DOHH2 (cell line): Measurements from ENCODE around the gene PUM2.

Experiments
- H3F3A ChIP-seq: fragments of 200-600 bp; sonication (generic), shearing (Covaris generic); 2 replicates; pipeline ENCODE4 v1.6.0; 2016; ENCODE audit warnings: antibody characterized with exemption, mild to moderate bottlenecking; ENCODE audit not compliant: control insufficient read depth, insufficient read depth
- H3K27ac ChIP-seq: fragments of 200-600 bp; sonication (generic); 2 replicates; pipeline ENCODE4 v1.5.1; 2014; ENCODE audit warnings: low read depth, mild to moderate bottlenecking, low read length, moderate library complexity
- H3K27me3 ChIP-seq: fragments of 200-600 bp; sonication (generic); 2 replicates; pipeline ENCODE4 v1.6.1; 2014; ENCODE audit warnings: mild to moderate bottlenecking, low read length, mixed read lengths; ENCODE audit not compliant: control insufficient read depth
- H3K36me3 ChIP-seq: fragments of 200-600 bp; sonication (generic); 2 replicates; pipeline ENCODE4 v1.6.1; 2014; ENCODE audit warnings: mild to moderate bottlenecking, low read length, moderate library complexity, mixed read lengths; ENCODE audit not compliant: control insufficient read depth
- H3K4me1 ChIP-seq: fragments of 200-600 bp; sonication (generic); 2 replicates; pipeline ENCODE4 v1.6.1; 2014; ENCODE audit warnings: mild to moderate bottlenecking, low read length, mixed read lengths; ENCODE audit not compliant: control insufficient read depth
- H3K4me2 ChIP-seq: fragments of 200-600 bp; sonication (generic); 2 replicates; pipeline ENCODE4 v1.6.0; 2014; ENCODE audit warnings: mild to moderate bottlenecking, low read length, moderate library complexity
- H3K4me3 ChIP-seq: fragments of 200-600 bp; sonication (generic); 2 replicates; pipeline ENCODE4 v1.5.1; 2014; ENCODE audit warnings: mild to moderate bottlenecking, low read length, mixed read lengths
- H3K79me2 ChIP-seq: fragments of 200-600 bp; sonication (generic); 2 replicates; pipeline ENCODE4 v1.6.1; 2014; ENCODE audit warnings: mild to moderate bottlenecking, low read length, mixed read lengths; ENCODE audit not compliant: control insufficient read depth
- H3K9me2 ChIP-seq: fragments of 200-600 bp; sonication (generic); replicated peaks from 2 replicates; pipeline ENCODE4 v1.6.1; 2014; ENCODE audit warnings: mild to moderate bottlenecking, low read length, mixed read lengths; ENCODE audit not compliant: control insufficient read depth
- H3K9me3 ChIP-seq: fragments of 200-600 bp; sonication (generic); 2 replicates; pipeline ENCODE4 v1.6.1; 2014; ENCODE audit warnings: antibody characterized with exemption, low read length, mixed read lengths; ENCODE audit not compliant: control insufficient read depth, insufficient read depth
- H4K20me1 ChIP-seq: fragments of 200-600 bp; sonication (generic); 2 replicates; pipeline ENCODE4 v1.6.0; 2014; ENCODE audit warnings: low read depth, mild to moderate bottlenecking, antibody characterized with exemption, low read length, moderate library complexity; ENCODE audit not compliant: control insufficient read depth, insufficient read depth
- CTCF ChIP-seq: fragments of 200-600 bp; sonication (generic); IDR thresholded peaks from one replicate; pipeline ENCODE4 v1.5.1; 2014; ENCODE audit warnings: antibody characterized with exemption, mild to moderate bottlenecking, low read depth, low read length; ENCODE audit not compliant: poor library complexity, severe bottlenecking
- EZH2phosphoT487 ChIP-seq: fragments of 200-600 bp; sonication (generic); IDR thresholded peaks from 2 replicates; pipeline ENCODE4 v1.6.1; 2017; ENCODE audit warnings: borderline replicate concordance, mild to moderate bottlenecking, antibody characterized with exemption, low read length, moderate library complexity, mixed read lengths

The PUM2 gene

GRCh38 chr2:20314562-20315501 is 35.8 kb downstream of the PUM2 start:
- no peaks in the 10 kb centered on the region for H3K27me3 ChIP-seq
- H3K79me2 ChIP-seq, result peaks cover 82% of the 10 kb centered on the region
- no peak overlapping the region for H3K27ac ChIP-seq
- no peak overlapping the region for H3K4me2 ChIP-seq
- no peaks in the 10 kb centered on the region for H3K4me1 ChIP-seq
- peaks cover 87% of the 10 kb centered on the region for H3K36me3 ChIP-seq
- no peaks in the 10 kb centered on the region; the same call in 1 of the 2 replicates for H4K20me1 ChIP-seq
- H3K9me3 ChIP-seq, result no peaks in the 10 kb centered on the region
- H3K9me2 ChIP-seq, result no peaks in the 10 kb centered on the region
- H3K4me3 ChIP-seq, result no peak overlapping the region
- no peak for TF ChIP-seq EZH2phosphoT487
- TF ChIP-seq CTCF, result no peak
- H3F3A ChIP-seq, result 0 out of 2 replicates have a peak, but pooled peaks cover 6% of the 10 kb centered on the region

- no peaks in the 10 kb centered on the region; the same call in 1 of the 2 replicates for H4K20me1 ChIP-seq
- H3K4me2 ChIP-seq, result no peak overlapping the region
- peaks cover 80% of the 10 kb centered on the region for H3K79me2 ChIP-seq
- no peak overlapping the region for H3K4me3 ChIP-seq
- H3F3A ChIP-seq, result 0 out of 2 replicates have a peak, but pooled peaks cover 6% of the 10 kb centered on the region
- H3K36me3 ChIP-seq, result peaks cover 87% of the 10 kb centered on the region
- TF ChIP-seq CTCF (no peak), EZH2phosphoT487 (no peak)
- H3K9me2 ChIP-seq, result no peaks in the 10 kb centered on the region
- H3K27me3 ChIP-seq, result no peaks in the 10 kb centered on the region
- H3K9me3 ChIP-seq, result no peaks in the 10 kb centered on the region
- H3K4me1 ChIP-seq, result no peaks in the 10 kb centered on the region
- no peak overlapping the region for H3K27ac ChIP-seq
These were observed 37.0 kb downstream of the PUM2 start for GRCh38 chr2:20313659-20314058.

- peaks cover 92% of the 10 kb centered on the region for H3K36me3 ChIP-seq
- H3K4me1 ChIP-seq, result no peaks in the 10 kb centered on the region
- no peaks in the 10 kb centered on the region for H3K27me3 ChIP-seq
- no peaks in the 10 kb centered on the region for H3K9me2 ChIP-seq
- H3K4me3 ChIP-seq, result no peak overlapping the region
- no peak overlapping the region for H3K4me2 ChIP-seq
- no peaks in the 10 kb centered on the region for H3K9me3 ChIP-seq
- no peak overlapping the region for H3K27ac ChIP-seq
- H3K79me2 ChIP-seq, result peaks cover 83% of the 10 kb centered on the region
- peaks cover 2% of the 10 kb centered on the region; the same call in 1 of the 2 replicates for H4K20me1 ChIP-seq
- H3F3A ChIP-seq, result no peaks in the 10 kb centered on the region
- no peak for TF ChIP-seq CTCF
These were observed 41.6 kb downstream of the PUM2 start for GRCh38 chr2:20309001-20309400.
